Fibroblast of skin of scalp (primary cell): Measurements from ENCODE around the gene DLG2.
"Not testable (repeated sequence)": the region's sequence is repeated elsewhere in the genome, so short reads cannot be mapped to it uniquely, and the experiment has no call there.

ENCODE experiments used
- DNase-seq: peaks from one replicate; pipeline ENCODE4 v3.0.0-alpha.2; 2013

The DLG2 gene

GRCh38 chr11:85099522-85099921 lies 527.6 kb downstream of the DLG2 start:
- no peak for DNase-seq

GRCh38 chr11:85098996-85099395 lies 528.1 kb downstream of the DLG2 start:
- no peak for DNase-seq

GRCh38 chr11:85096939-85097338 lies 530.2 kb downstream of the DLG2 start:
- DNase-seq = no peak

GRCh38 chr11:85095239-85095638 lies 531.9 kb downstream of the DLG2 start:
- no peak for DNase-seq

- no peak for DNase-seq
These were observed 532.3 kb downstream of the DLG2 start for GRCh38 chr11:85094795-85095194.

GRCh38 chr11:85089654-85090053 lies 537.5 kb downstream of the DLG2 start:
- DNase-seq = no peak

- DNase-seq = peak; percentile 28
These were observed 538.9 kb downstream of the DLG2 start for GRCh38 chr11:85088286-85088685.

- DNase-seq = peak; percentile 55
These were observed 540.5 kb downstream of the DLG2 start for GRCh38 chr11:85086504-85087284.

- peak; percentile 66 for DNase-seq
These were observed 550.4 kb downstream of the DLG2 start for GRCh38 chr11:85076535-85077330.

GRCh38 chr11:85062659-85063058 lies 564.5 kb downstream of the DLG2 start:
- DNase-seq = no peak

- DNase-seq = peak; percentile 1
These were observed 574.5 kb downstream of the DLG2 start for GRCh38 chr11:85052636-85053035.

- no peak for DNase-seq
These were observed 578.3 kb downstream of the DLG2 start for GRCh38 chr11:85048801-85049200.

- DNase-seq = no peak
These were observed 581.4 kb downstream of the DLG2 start for GRCh38 chr11:85045716-85046115.

- DNase-seq = no peak
These were observed 582.2 kb downstream of the DLG2 start for GRCh38 chr11:85044911-85045310.

- DNase-seq = no peak
These were observed 584.8 kb downstream of the DLG2 start for GRCh38 chr11:85042361-85042760.

- no peak for DNase-seq
These were observed 587.0 kb downstream of the DLG2 start for GRCh38 chr11:85040166-85040565.

GRCh38 chr11:85029964-85030363 lies 597.2 kb downstream of the DLG2 start:
- DNase-seq = peak; percentile 7

GRCh38 chr11:85028329-85029101 lies 598.6 kb downstream of the DLG2 start:
- DNase-seq = no peak

GRCh38 chr11:85027346-85027745 lies 599.8 kb downstream of the DLG2 start:
- no peak for DNase-seq

GRCh38 chr11:85021058-85021457 lies 606.1 kb downstream of the DLG2 start:
- DNase-seq = peak; percentile 2

GRCh38 chr11:84993386-84993785 lies 633.8 kb downstream of the DLG2 start:
- peak; percentile 3 for DNase-seq

GRCh38 chr11:84990141-84990540 lies 637.0 kb downstream of the DLG2 start:
- DNase-seq = no peak

- DNase-seq = not testable (repeated sequence)
These were observed 639.4 kb downstream of the DLG2 start for GRCh38 chr11:84987686-84988187.
